NAMALWA (cell line): ENCODE data around the gene USP20.

Experiments
- DNase-seq: peaks from one replicate; pipeline ENCODE4 v3.0.0-alpha.2; 2015; ENCODE audit warnings: low spot score

USP20 gene

GRCh38 chr9:129919841-129920240 lies 84.6 kb downstream of the USP20 start:
- DNase-seq = no peak

GRCh38 chr9:129921905-129922304 lies 86.6 kb downstream of the USP20 start:
- no peak for DNase-seq

GRCh38 chr9:129923589-129923988 lies 88.3 kb downstream of the USP20 start:
- no peak for DNase-seq

GRCh38 chr9:129929496-129930125 lies 94.4 kb downstream of the USP20 start:
- no peak for DNase-seq

- no peak for DNase-seq
Measured at GRCh38 chr9:129930743-129931142, 95.5 kb downstream of the USP20 start.
